ENCODE measurements around the gene GPR180. TPM values are rescaled to one million over a fixed set of nuclear protein-coding genes. Genes with fewer than 3 reads are reported as not detected.

The GPR180 gene
- total RNA-seq, 3 donors from 2014 or later, result 6.0 to 8.3 (median 7.0) TPM

DNA sequence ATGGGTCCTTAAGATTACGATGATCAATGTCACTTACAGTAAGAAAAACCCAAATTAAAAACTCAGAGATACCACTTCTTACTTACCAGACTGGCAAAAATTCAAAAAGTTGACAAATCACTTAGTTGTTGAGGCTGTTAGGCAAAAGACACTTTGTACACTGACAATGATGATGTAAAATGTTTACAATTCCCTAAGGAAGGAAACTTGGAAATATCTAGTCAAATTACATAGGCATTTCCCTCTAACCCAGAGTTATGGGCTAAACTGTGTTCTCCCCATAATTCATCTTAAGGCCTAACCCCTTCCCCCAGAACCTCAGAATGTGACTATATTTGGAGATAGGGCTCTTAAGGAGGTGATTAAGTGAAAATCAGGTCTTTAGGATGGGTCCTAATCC lies 17.7 kb upstream of the GPR180 start:
- Mint-ChIP-seq H3K4me1 (ENCODE audit: low read depth) (peaks cover 12% of the 10 kb centered on the region), H3K9me3 (no peaks in the 10 kb centered on the region), H3K4me3 (no peak overlapping the region), H3K36me3 (ENCODE audit: insufficient read depth) (peaks cover 49% of the 10 kb centered on the region), H3K27me3 (ENCODE audit: low read depth) (no peaks in the 10 kb centered on the region)
- no peak for ATAC-seq
- no peak for DNase-seq

DNA sequence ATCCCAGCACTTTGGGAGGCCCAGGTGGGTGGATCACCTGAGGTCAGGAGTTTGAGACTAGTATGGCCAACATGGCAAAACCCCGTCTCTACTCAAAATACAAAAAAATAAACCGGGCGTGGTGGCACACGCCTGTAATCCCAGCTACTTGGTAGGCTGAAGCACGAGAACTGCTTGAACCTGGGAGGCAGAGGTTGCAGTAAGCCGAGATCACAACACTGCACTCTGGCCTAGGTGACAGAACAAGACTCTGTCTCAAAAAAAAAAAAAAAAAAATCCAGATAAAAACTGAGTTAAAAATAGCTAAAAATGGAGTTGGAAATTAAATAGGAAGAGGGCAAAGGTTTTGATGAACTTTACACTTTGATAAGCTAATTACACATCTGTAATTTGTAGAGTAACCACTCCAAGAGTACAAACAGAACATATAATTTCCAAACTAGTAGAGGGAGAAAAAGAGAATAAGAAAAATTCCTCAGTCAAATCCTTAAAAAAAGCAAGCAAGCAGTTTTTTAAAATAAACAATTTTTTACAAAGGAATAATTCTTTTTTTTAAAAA lies 16.0 kb upstream of the GPR180 start:
- Mint-ChIP-seq H3K27me3 (ENCODE audit: low read depth) (no peaks in the 10 kb centered on the region), H3K36me3 (ENCODE audit: insufficient read depth) (peaks cover 47% of the 10 kb centered on the region), H3K9me3 (no peaks in the 10 kb centered on the region), H3K4me3 (no peak overlapping the region), H3K4me1 (ENCODE audit: low read depth) (peaks cover 22% of the 10 kb centered on the region)
- DNase-seq, result no peak
- ATAC-seq, result no peak

DNA sequence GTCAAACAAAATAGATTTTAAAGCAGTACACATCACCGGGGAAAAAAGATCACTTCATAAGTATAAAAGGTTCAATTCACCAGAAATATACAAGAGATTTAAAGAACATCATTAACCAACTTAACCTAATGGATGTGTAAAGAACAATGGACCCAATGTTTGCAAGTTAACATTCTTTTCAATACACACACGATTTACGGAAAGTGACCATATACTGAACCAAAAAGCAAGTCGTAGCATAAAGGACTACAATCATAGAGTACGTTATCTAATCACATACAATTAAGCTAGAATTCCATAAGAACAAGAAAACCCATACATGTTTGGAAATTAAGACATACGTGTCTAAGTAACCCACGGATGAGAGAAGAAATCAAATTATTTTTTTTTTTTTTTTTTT lies 15.3 kb upstream of the GPR180 start:
- H3K4me3 Mint-ChIP-seq, result no peak overlapping the region
- peaks cover 45% of the 10 kb centered on the region for H3K36me3 Mint-ChIP-seq (ENCODE audit: insufficient read depth)
- no peaks in the 10 kb centered on the region for H3K9me3 Mint-ChIP-seq
- H3K4me1 Mint-ChIP-seq (ENCODE audit: low read depth), result peaks cover 23% of the 10 kb centered on the region
- ATAC-seq, result no peak
- H3K27me3 Mint-ChIP-seq (ENCODE audit: low read depth), result no peaks in the 10 kb centered on the region
- DNase-seq, result no peak

DNA sequence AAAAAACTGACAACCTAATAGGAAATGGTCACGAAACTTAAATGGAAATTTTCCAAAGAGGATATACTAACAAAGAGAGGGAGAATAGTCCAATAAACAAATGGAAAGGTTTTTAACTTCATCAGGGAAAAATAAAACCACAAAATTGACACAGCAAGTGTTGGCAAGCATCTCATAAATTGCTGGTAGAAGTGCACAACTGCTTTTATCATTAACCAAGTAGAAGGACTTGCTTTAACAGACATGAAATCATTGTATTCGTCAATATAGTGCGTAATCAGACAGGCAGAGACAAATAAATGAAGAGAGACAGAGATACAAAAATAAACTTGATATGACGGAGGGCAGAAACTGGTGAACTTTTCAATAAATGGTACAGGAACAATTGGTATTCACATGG lies 13.1 kb upstream of the GPR180 start:
- H3K36me3 Mint-ChIP-seq (ENCODE audit: insufficient read depth), result peaks cover 39% of the 10 kb centered on the region
- H3K4me3 Mint-ChIP-seq, result no peak overlapping the region
- ATAC-seq, result no peak
- no peak for DNase-seq
- no peaks in the 10 kb centered on the region for H3K27me3 Mint-ChIP-seq (ENCODE audit: low read depth)
- H3K4me1 Mint-ChIP-seq (ENCODE audit: low read depth), result peaks cover 28% of the 10 kb centered on the region
- no peaks in the 10 kb centered on the region for H3K9me3 Mint-ChIP-seq

DNA sequence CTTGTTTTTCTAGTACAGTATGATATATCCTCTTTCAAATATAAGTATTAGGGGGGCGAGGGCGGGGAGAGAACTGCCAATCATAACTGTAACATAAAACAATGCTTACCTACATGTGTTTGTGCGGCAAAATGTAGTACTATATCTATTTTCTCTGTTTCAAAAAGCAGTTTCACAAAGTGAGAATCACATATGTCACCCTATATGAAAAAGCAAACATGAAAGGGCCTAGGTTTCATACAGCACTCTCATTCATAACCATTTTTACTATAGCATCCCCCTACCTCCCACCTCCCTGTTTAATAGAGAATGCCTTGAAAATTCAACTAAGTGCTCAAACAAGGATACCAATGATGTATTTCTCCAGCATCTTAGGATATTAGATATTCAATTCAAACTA lies 10.9 kb upstream of the GPR180 start:
- peaks cover 29% of the 10 kb centered on the region for H3K36me3 Mint-ChIP-seq (ENCODE audit: insufficient read depth)
- ATAC-seq (peak; percentile 49 to 69), DNase-seq (no peak)
- no peak overlapping the region for H3K4me3 Mint-ChIP-seq
- H3K4me1 Mint-ChIP-seq (ENCODE audit: low read depth), result peaks cover 43% of the 10 kb centered on the region
- no peaks in the 10 kb centered on the region for H3K9me3 Mint-ChIP-seq
- no peaks in the 10 kb centered on the region for H3K27me3 Mint-ChIP-seq (ENCODE audit: low read depth)

DNA sequence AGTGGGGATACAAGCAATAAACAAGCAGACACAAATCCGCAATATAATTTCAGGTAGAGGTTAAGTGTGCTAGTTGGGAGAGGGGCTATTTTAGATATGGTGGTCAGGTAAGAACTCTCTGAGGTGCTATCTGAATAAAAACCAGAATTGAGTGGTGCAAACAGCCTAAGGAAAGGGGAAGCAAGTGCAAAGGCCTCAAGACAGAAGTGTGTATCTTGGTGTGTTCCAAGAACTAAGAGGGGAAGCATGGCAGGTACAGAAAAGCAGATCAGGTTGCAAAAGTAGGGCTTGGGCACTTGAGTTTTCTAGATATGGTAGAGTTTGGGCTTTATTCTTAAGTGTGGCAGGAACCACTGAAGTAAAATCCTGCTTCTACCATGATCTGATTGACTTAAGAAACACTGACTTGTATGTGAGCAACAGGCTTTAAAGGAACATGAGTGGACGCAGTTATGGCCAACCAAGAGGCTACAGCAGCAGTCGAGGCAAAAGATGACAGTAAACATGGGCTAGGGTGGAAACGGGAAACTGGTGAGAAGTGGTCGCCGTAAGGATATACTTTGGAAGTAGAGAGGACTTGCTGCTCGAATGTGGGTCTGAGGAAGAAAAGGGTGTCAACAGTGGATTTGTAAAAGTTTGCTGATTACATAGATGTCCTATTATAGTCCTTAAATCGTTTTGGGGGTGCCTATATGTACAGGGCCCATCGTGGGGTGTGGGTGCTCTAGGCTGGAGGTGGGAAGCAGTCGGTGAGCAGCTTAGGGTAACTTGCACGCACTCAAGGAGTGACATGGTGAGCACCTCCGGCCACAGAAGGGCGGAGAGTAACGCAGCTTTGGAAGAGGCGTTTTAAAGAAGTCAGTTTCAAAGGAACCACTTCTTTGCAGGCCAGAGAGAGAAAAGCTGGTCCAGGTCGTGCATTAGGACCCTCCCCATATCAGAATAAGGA lies 6.4 kb upstream of the GPR180 start:
- DNase-seq (peak; percentile 7), ATAC-seq (peak; percentile 69 to 75)
- peaks cover 33% of the 10 kb centered on the region for H3K4me1 Mint-ChIP-seq (ENCODE audit: low read depth)
- H3K27me3 Mint-ChIP-seq (ENCODE audit: low read depth), result no peaks in the 10 kb centered on the region
- H3K4me3 Mint-ChIP-seq, result peak overlapping the region; percentile 93
- no peaks in the 10 kb centered on the region for H3K9me3 Mint-ChIP-seq
- H3K36me3 Mint-ChIP-seq (ENCODE audit: insufficient read depth), result peaks cover 11% of the 10 kb centered on the region

DNA sequence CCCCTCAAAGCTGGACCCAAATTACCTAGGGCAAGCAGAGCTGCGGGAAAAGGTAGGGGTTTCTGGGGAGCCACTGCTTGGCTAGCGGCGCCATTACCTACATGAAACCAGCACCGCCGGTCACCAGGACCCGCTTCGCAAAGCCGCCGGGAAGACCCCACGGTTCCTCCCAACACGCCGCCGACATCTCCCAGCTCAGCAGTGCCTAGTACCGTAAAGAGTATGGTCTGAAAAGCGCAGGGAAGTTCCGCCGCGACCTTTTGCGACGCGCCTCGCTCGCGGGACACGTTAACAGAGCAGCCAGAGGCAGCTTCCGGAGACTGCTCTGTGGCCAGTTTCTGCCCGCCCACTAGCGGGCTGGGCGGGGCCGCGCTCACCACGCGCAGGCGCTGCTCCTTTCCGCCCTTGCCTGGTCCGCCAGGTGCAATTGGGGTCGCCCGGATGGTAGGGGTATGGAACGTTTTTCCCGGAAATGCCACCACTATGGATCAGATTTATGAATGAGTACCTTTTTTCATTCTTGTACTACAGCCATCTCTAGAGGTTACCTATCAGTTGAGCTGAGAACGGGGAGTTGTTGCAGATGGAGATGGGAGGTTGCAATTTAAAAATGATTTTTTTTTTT lies 5.6 kb upstream of the GPR180 start, which contains the start of gene TGDS:
Gene TGDS (minus strand): TSS at position 203 of the 625 bp plus-strand sequence. CDS start 16 bp downstream, at position 187.
- H3K4me1 Mint-ChIP-seq (ENCODE audit: low read depth), result peaks cover 32% of the 10 kb centered on the region
- no peaks in the 10 kb centered on the region for H3K9me3 Mint-ChIP-seq
- no peaks in the 10 kb centered on the region for H3K27me3 Mint-ChIP-seq (ENCODE audit: low read depth)
- DNase-seq (peak; percentile 77), ATAC-seq (peak; percentile 96 to 97)
- peaks cover 7% of the 10 kb centered on the region for H3K36me3 Mint-ChIP-seq (ENCODE audit: insufficient read depth)
- peak within 1 kb of the TSS; percentile 93 for H3K4me3 Mint-ChIP-seq

DNA sequence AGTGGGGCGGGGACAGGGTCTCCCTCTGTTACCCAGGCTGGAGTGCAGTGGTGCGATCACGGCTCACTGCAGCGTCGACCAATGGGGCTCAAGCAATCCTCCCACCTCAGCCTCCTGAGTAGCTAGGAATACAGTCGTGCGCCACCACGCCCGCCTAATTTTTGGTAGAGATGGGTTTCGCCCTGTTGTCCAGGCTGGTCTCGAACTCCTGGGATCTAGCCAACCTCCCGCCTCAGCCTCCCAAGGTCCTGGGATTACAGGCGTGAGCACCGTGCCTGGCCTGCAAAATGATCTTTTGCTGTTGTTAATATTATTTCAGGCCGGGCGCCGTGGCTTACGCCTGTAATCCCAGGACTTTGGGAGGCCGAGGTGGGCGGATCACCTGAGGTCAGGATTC lies 5.1 kb upstream of the GPR180 start:
- Mint-ChIP-seq H3K4me1 (ENCODE audit: low read depth) (peaks cover 35% of the 10 kb centered on the region), H3K36me3 (ENCODE audit: insufficient read depth) (peaks cover 7% of the 10 kb centered on the region), H3K27me3 (ENCODE audit: low read depth) (no peaks in the 10 kb centered on the region), H3K9me3 (no peaks in the 10 kb centered on the region), H3K4me3 (peak overlapping the region; percentile 93)
- ATAC-seq, result no peak
- DNase-seq, result no peak

DNA sequence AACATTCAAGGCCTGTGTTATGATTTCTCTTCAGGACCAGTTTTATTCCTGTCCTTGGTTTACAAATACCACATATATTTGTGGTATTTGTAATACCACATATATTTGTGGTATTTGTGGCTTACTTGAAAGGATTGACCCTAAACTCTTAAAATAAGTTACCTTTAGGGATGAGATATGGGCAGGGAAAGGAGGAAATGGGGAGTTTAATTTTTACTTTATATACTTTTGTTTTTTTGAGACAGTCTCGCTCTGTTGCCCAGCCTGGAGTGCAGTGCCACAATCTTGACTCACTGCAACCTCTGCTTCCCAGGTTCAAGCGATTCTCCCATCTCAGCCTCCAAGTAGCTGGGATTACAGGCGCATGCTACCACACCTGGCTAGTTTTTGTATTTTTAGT lies 3.4 kb upstream of the GPR180 start:
- no peaks in the 10 kb centered on the region for H3K36me3 Mint-ChIP-seq (ENCODE audit: insufficient read depth)
- peaks cover 38% of the 10 kb centered on the region for H3K4me1 Mint-ChIP-seq (ENCODE audit: low read depth)
- DNase-seq (no peak), ATAC-seq (no peak)
- no peaks in the 10 kb centered on the region for H3K9me3 Mint-ChIP-seq
- H3K4me3 Mint-ChIP-seq, result no peak overlapping the region
- H3K27me3 Mint-ChIP-seq (ENCODE audit: low read depth), result no peaks in the 10 kb centered on the region

DNA sequence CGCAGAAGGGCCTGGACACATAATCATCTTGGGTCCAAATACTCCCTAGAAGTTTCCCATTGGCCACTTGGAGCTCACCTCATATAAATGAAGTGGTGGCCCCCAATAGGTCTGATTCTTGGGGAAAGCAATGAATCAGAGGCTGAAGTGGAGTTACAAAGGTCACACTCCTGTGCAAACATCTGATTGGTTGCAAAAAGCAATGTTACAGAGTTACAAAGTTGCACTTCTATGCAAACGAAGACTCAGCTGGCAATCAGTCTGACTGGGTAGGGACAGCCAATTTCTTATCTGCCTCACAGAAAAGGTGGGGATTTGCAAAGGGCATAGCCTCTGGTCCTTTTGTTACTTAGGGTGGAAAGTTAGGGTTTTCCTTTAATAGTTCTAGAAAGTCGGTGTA lies 1.8 kb upstream of the GPR180 start:
- Mint-ChIP-seq H3K27me3 (ENCODE audit: low read depth) (no peaks in the 10 kb centered on the region), H3K4me3 (no peak overlapping the region), H3K9me3 (no peaks in the 10 kb centered on the region), H3K36me3 (ENCODE audit: insufficient read depth) (no peaks in the 10 kb centered on the region), H3K4me1 (ENCODE audit: low read depth) (peaks cover 26% of the 10 kb centered on the region)
- DNase-seq (no peak), ATAC-seq (no peak)

DNA sequence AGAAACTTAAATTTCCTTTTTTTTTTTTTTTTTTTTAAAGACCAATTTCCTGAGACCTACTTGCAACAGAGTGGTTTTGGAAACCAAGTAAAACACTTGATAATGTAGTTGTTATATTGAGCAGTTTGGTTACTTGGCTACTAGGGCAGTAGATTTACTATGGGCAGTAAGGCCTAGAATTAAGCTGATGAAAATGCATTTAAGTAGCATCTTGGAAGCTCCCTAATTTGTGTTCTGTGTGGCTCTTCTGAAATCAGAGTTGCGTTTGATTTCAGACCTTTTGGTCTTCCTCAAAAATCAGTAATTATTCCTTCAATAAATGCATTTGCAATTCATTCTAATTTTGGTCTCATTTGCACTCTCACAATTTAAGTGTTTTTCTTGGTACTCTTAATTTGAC lies 810 bp downstream of the GPR180 start:
- no peaks in the 10 kb centered on the region for H3K27me3 Mint-ChIP-seq (ENCODE audit: low read depth)
- no peak for ATAC-seq
- H3K9me3 Mint-ChIP-seq, result no peaks in the 10 kb centered on the region
- peak overlapping the region; percentile 87 for H3K4me3 Mint-ChIP-seq
- H3K4me1 Mint-ChIP-seq (ENCODE audit: low read depth), result peaks cover 22% of the 10 kb centered on the region
- DNase-seq, result no peak
- H3K36me3 Mint-ChIP-seq (ENCODE audit: insufficient read depth), result peaks cover 9% of the 10 kb centered on the region

DNA sequence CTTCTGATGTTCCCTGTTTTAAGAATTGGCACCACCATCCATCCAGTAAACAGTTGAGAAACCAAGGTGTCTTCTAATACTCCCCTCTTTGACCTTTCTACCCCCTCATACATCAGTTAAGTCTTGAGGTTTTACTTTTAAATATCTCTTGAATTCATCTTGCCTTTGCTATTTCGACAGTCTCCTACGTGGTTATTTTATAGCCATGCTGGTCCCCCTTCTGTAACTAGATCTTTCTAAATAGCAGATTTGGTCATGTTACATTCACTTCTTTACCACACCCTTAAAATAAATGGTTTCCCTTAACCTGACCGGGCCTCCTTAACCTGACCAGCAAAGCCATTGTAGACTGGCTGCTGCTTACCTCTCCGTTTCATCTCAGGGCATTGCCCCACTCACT lies 5.4 kb downstream of the GPR180 start:
- ATAC-seq (no peak), DNase-seq (no peak)
- Mint-ChIP-seq H3K27me3 (ENCODE audit: low read depth) (no peaks in the 10 kb centered on the region), H3K4me1 (ENCODE audit: low read depth) (peaks cover 17% of the 10 kb centered on the region), H3K36me3 (ENCODE audit: insufficient read depth) (peaks cover 15% of the 10 kb centered on the region), H3K4me3 (no peak overlapping the region), H3K9me3 (no peaks in the 10 kb centered on the region)

DNA sequence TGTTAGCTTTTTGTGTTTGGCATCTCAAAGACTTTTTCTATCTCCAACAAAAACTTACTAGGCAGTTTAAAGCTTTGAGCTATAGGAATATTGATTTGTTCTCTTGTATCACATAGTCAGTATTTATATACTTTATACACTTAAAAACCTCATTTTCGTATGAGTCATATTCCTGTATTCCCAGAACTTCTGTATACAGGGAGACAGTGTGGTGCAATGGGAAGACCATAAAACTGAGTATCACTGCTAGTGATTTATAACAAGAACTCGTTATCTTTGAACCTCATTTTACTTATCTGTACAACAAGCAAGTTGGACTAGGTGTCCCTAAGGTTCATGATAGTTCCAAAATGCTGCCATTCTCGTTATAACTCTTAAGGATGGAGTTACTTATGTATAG lies 6.3 kb downstream of the GPR180 start:
- Mint-ChIP-seq H3K36me3 (ENCODE audit: insufficient read depth) (peaks cover 16% of the 10 kb centered on the region), H3K27me3 (ENCODE audit: low read depth) (no peaks in the 10 kb centered on the region), H3K9me3 (no peaks in the 10 kb centered on the region), H3K4me1 (ENCODE audit: low read depth) (peaks cover 12% of the 10 kb centered on the region), H3K4me3 (no peak overlapping the region)
- DNase-seq (no peak), ATAC-seq (no peak)

DNA sequence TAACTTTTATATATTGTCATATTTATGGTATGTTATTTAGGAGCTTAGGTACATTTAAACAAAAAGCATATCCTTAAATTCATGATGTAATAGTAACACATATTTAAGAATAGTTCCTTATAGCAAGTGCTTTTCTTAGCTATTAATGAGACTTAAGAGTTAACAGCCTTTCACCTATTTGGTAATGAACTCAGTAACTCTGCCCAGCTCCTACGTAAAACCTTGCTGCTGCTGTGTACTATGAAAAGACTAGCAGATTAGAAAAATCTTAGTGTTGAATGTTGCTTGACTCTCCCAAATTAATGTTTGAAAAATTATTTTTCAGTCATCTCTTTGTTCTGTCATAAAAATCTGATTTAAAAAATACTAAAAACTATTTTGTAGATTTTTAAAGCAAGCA lies 6.9 kb downstream of the GPR180 start:
- Mint-ChIP-seq H3K4me1 (ENCODE audit: low read depth) (peaks cover 10% of the 10 kb centered on the region), H3K36me3 (ENCODE audit: insufficient read depth) (peaks cover 18% of the 10 kb centered on the region), H3K4me3 (no peak overlapping the region), H3K27me3 (ENCODE audit: low read depth) (no peaks in the 10 kb centered on the region), H3K9me3 (no peaks in the 10 kb centered on the region)
- DNase-seq, result no peak
- ATAC-seq, result no peak
